HFF-Myc (cell line): ENCODE data around the gene SENP6.
A peak's percentile ranks its signal among the peaks of the same experiment; 100 is the strongest.

Experiments
- DNase-seq: peaks from one replicate; pipeline ENCODE4 v3.0.0-alpha.2; 2011; ENCODE audit warnings: low read depth; ENCODE audit errors: extremely low read depth
- H3K4me3 ChIP-seq: replicated peaks from 2 replicates; pipeline ENCODE4 v1.5.1; 2011; ENCODE audit warnings: low read depth, mild to moderate bottlenecking, control low read depth, low read length
- CTCF ChIP-seq: IDR thresholded peaks from 2 replicates; pipeline ENCODE4 v1.5.1; 2012; ENCODE audit warnings: mild to moderate bottlenecking, low read depth, low read length, control low read depth; ENCODE audit errors: missing control alignments

SENP6 gene

GRCh38 chr6:75747152-75747992, 145.7 kb downstream of the SENP6 start:
- DNase-seq: no peak
- TF ChIP-seq CTCF: no peak
- H3K4me3 ChIP-seq: no peak overlapping the region

- no peak for TF ChIP-seq CTCF
- peak overlapping the region; percentile 74 for H3K4me3 ChIP-seq
- DNase-seq: no peak
Observed at GRCh38 chr6:75748003-75748742, 146.5 kb downstream of the SENP6 start.

GRCh38 chr6:75748743-75749538, 147.3 kb downstream of the SENP6 start, which contains the start of gene MYO6:
TSS of gene MYO6 (plus strand) at chr6:75749239. CDS start at chr6:75817548, 68,309 bp downstream.
- TF ChIP-seq CTCF: no peak

GRCh38 chr6:75751443-75751842, 149.8 kb downstream of the SENP6 start:
- no peak for DNase-seq
- no peak overlapping the region for H3K4me3 ChIP-seq
- no peak for TF ChIP-seq CTCF

More at GRCh38 chr6:75748743-75749538, 147.3 kb downstream of the SENP6 start, which contains the start of gene MYO6:
- no peak for DNase-seq
- H3K4me3 ChIP-seq: peak within 1 kb of the TSS; percentile 74

- DNase-seq: no peak
- H3K4me3 ChIP-seq: no peak overlapping the region
- no peak for TF ChIP-seq CTCF
Observed at GRCh38 chr6:75752365-75752764, 150.7 kb downstream of the SENP6 start.

GRCh38 chr6:75755704-75756103, 154.0 kb downstream of the SENP6 start:
- no peak for DNase-seq
- TF ChIP-seq CTCF: no peak
- H3K4me3 ChIP-seq: no peak overlapping the region
